Pancreas (tissue), 10 donors: ENCODE data around the gene KAT2A. TPM values are rescaled to one million over a fixed set of nuclear protein-coding genes. Genes with fewer than 3 reads are reported as not detected.

Experiments
- ATAC-seq, 4 donors: fragments of 200-7000 bp; cut with Tn5 transposase; one replicate each; pipeline versions ENCODE4 v1.8.0 to v1.9.1; 2020; ENCODE audit warnings: mild to moderate bottlenecking in 4 of 4, moderate library complexity in 4 of 4
- DNase-seq, 6 donors: peaks; one replicate each; pipeline ENCODE4 v3.0.0-alpha.2; 2020
- FAIRE-seq: peaks from 2 replicates; lab custom pipeline; 2012; peaks lifted over from hg19 to GRCh38; lab: Jason Lieb, UNC
- H3K27ac ChIP-seq, 4 donors: fragments of 200-600 bp; sonication (generic); 1 replicate in 3 of 4; 2 replicates in 1 of 4; pipeline versions ENCODE4 v1.5.0 to v1.8.0; 2020
- H3K27me3 ChIP-seq, 4 donors: fragments of 200-600 bp; one replicate each; pipeline ENCODE4 v1.8.0; 2021
- H3K36me3 ChIP-seq, 3 donors: fragments of 200-600 bp; sonication (generic) in 1 of 3; one replicate each; pipeline versions ENCODE4 v1.5.0 to v1.8.0; 2020 to 2021
- H3K4me1 ChIP-seq, 3 donors: fragments of 200-600 bp; one replicate each; pipeline ENCODE4 v1.8.0; 2021
- H3K4me3 ChIP-seq, 4 donors: fragments of 200-600 bp; sonication (generic) in 2 of 4; one replicate each; pipeline versions ENCODE4 v1.5.0 to v1.8.0; 2020 to 2021
- H3K9me3 ChIP-seq, 4 donors: fragments of 200-600 bp; one replicate each; pipeline ENCODE4 v1.8.0; 2021
- CTCF ChIP-seq, 4 donors: fragments of 200-600 bp; sonication (generic) in 3 of 4; IDR thresholded peaks; one replicate each; pipeline versions ENCODE4 v1.5.0 to v1.8.0; 2021; ENCODE audit warnings: antibody characterized with exemption in 4 of 4
- WGBS, 2 donors: extraction: QIAGEN DNeasy Blood & Tissue Kit; methylation state at CpG; one replicate each; pipeline ENCODE4 v1.1.7; 2013; 5-methylcytosine and 5-hydroxymethylcytosine counted together
- intact Hi-C, 3 donors: fragments of 100-400 bp; cut with DNase I; formaldehyde crosslinking; loops; one replicate each; pipeline versions ENCODE4 v1.11.1 to v1.14.2; 2022
- polyA plus RNA-seq, 2 donors: library from polyadenylated mRNA; stranded (reverse); fragments of 200-250 nt; gene quantifications; one replicate each; pipeline ENCODE4 v1.2.3, GENCODE V29; 2013
- total RNA-seq, 6 donors: library from RNA; stranded (reverse); fragmentation: NEBNext Ultra II Directional in 4 of 6; extraction: Animal tissue kit (Norgen Biotek cat#: 25700) in 4 of 6; gene quantifications; one replicate each; pipeline versions ENCODE4 v1.2.1 to v1.2.4, GENCODE V29; 2021 to 2023
- donor health status: healthy with polysubstance abuse.
- donor health status: DM: no; HTN: no; CAD: no; lungs with moderate emphysema.
- donor health status: DM: no; HTN: no; CAD: no.
- donor health status: control.
- donor health status: control.
- donor health status: Bipolar disorder and iron deficiency.
- donor health status: DM: yes; HTN: yes; CAD: no.
- donor health status: DM: no; HTN: no; CAD: no.
- donor health status: DM: no; HTN: no; CAD: no.
- donor health status: DM: yes; HTN: yes; CAD: no.

KAT2A gene
- total and polyA plus RNA-seq, 8 donors: 17.5 to 158 (median 25.2) TPM

- Histone ChIP-seq H3K4me1 (no peaks in the 10 kb centered on the region), H3K4me3 (no peak overlapping the region), H3K27ac (no peak overlapping the region), H3K36me3 (no peaks in the 10 kb centered on the region), H3K9me3 (no peaks in the 10 kb centered on the region), H3K27me3 (no peaks in the 10 kb centered on the region)
- no peak for TF ChIP-seq CTCF (IDR thresholded peaks at IDR 0.05)
- FAIRE-seq (no peak), DNase-seq (no peak), ATAC-seq (no peak)
- intact Hi-C loops: no loop called here
- WGBS, 2 donors: 81 to 83% methylated on average over 6 of the region's 6 CpGs
Observed at GRCh38 chr17:42165751-42166150, 44.6 kb upstream of the KAT2A start.

- Histone ChIP-seq H3K36me3 (no peaks in the 10 kb centered on the region), H3K4me1 (no peaks in the 10 kb centered on the region), H3K4me3 (no peak overlapping the region), H3K9me3 (no peaks in the 10 kb centered on the region), H3K27ac (no peak overlapping the region), H3K27me3 (no peaks in the 10 kb centered on the region)
- intact Hi-C loops: no loop called here
- no peak for ATAC-seq
- DNase-seq: no peak
- FAIRE-seq: no peak
- TF ChIP-seq CTCF (IDR thresholded peaks at IDR 0.05): no peak
- WGBS, 2 donors: 67 to 73% methylated on average over 22 of the region's 22 CpGs
Observed at GRCh38 chr17:42163696-42164407, 42.7 kb upstream of the KAT2A start.

GRCh38 chr17:42163113-42163512 is 41.9 kb upstream of the KAT2A start:
- Histone ChIP-seq H3K27me3 (no peaks in the 10 kb centered on the region), H3K4me3 (no peak overlapping the region), H3K27ac (no peak overlapping the region), H3K9me3 (no peaks in the 10 kb centered on the region), H3K4me1 (no peaks in the 10 kb centered on the region), H3K36me3 (no peaks in the 10 kb centered on the region)
- TF ChIP-seq CTCF (IDR thresholded peaks at IDR 0.05): peak in 1 of 4 donors; percentile 17
- intact Hi-C loops: no loop called here
- 45 to 62% methylated on average over 8 of the region's 8 CpGs for WGBS, 2 donors
- FAIRE-seq (no peak), ATAC-seq (peak in 3 of 4 donors; percentile 25 to 55 (median 31)), DNase-seq (peak in 1 of 6 donors; percentile 67)

- no peak for TF ChIP-seq CTCF (IDR thresholded peaks at IDR 0.05)
- WGBS, 2 donors: 94% methylated on average over 7 of the region's 7 CpGs
- Histone ChIP-seq H3K36me3 (no peaks in the 10 kb centered on the region), H3K27ac (no peak overlapping the region), H3K4me3 (no peak overlapping the region), H3K27me3 (no peaks in the 10 kb centered on the region), H3K9me3 (no peaks in the 10 kb centered on the region), H3K4me1 (peaks cover 0 to under 1% (median 0%) of the 10 kb centered on the region in 3 donors)
- ATAC-seq (no peak), FAIRE-seq (no peak), DNase-seq (no peak)
- intact Hi-C loops: no loop called here
Observed at GRCh38 chr17:42160531-42160910, 39.4 kb upstream of the KAT2A start.

GRCh38 chr17:42159796-42160530 is 38.8 kb upstream of the KAT2A start:
- DNase-seq (no peak), FAIRE-seq (no peak), ATAC-seq (no peak)
- Histone ChIP-seq H3K27ac (no peak overlapping the region), H3K27me3 (no peaks in the 10 kb centered on the region), H3K4me1 (peaks cover 0 to 4% (median 0%) of the 10 kb centered on the region in 3 donors), H3K36me3 (no peaks in the 10 kb centered on the region), H3K9me3 (no peaks in the 10 kb centered on the region), H3K4me3 (no peak overlapping the region)
- WGBS, 2 donors: 71 to 74% methylated on average over 14 of the region's 14 CpGs
- intact Hi-C loops: no loop called here
- no peak for TF ChIP-seq CTCF (IDR thresholded peaks at IDR 0.05)
